A673 (cell line): ENCODE data around the gene XYLT2. TPM values are rescaled to one million over a fixed set of nuclear protein-coding genes. Genes with fewer than 3 reads are reported as not detected.

Experiments used
- BruUV-seq: library from RNA; stranded (reverse); fragments of 400-500 nt; replicated peaks from 2 replicates; lab custom pipeline; 2021; lab: Mats Ljungman, UMichigan
- CTCF ChIA-PET: fragments of 300-600 bp; sonication (Branson Sonifier 250); formaldehyde crosslinking; loops from one replicate; lab custom pipeline; 2022; ENCODE audit warnings: antibody characterized with exemption; lab: Charles Lee
- POLR2A ChIA-PET: fragments of 300-600 bp; sonication (Branson Sonifier 250); formaldehyde crosslinking; loops from one replicate; lab custom pipeline; 2022; ENCODE audit warnings: antibody characterized with exemption; ENCODE audit not compliant: low non-redundant PET; lab: Charles Lee
- DNase-seq: peaks from one replicate; pipeline ENCODE4 v3.0.0-alpha.2; 2015; ENCODE audit warnings: low spot score
- H3K27ac ChIP-seq: fragments of 200-600 bp; sonication (generic); 2 replicates; pipeline ENCODE4 v1.5.1; 2016; ENCODE audit warnings: mixed run types, low read depth, mild to moderate bottlenecking, mixed read lengths, antibody characterized with exemption, low read length; ENCODE audit not compliant: poor library complexity, severe bottlenecking
- H3K27me3 ChIP-seq: fragments of 200-600 bp; sonication (generic); replicated peaks from 2 replicates; pipeline ENCODE4 v1.6.1; 2017; ENCODE audit warnings: mixed run types, low read depth, mild to moderate bottlenecking, mixed read lengths, antibody characterized with exemption, low read length; ENCODE audit not compliant: insufficient read depth, poor library complexity
- H3K36me3 ChIP-seq: fragments of 200-600 bp; sonication (generic); 2 replicates; pipeline ENCODE4 v1.6.1; 2016; ENCODE audit warnings: mixed run types, mild to moderate bottlenecking, mixed read lengths, antibody characterized with exemption, low read length; ENCODE audit not compliant: insufficient read depth, poor library complexity, severe bottlenecking
- H3K4me1 ChIP-seq: fragments of 200-600 bp; sonication (generic); 2 replicates; pipeline ENCODE4 v1.6.1; 2017; ENCODE audit warnings: mixed run types, mild to moderate bottlenecking, mixed read lengths, antibody characterized with exemption, low read length; ENCODE audit not compliant: insufficient read depth, poor library complexity, severe bottlenecking
- H3K4me3 ChIP-seq: fragments of 200-600 bp; sonication (generic); 2 replicates; pipeline ENCODE4 v1.5.1; 2016; ENCODE audit warnings: low read depth, mixed run types, mild to moderate bottlenecking, mixed read lengths, low read length; ENCODE audit not compliant: poor library complexity, severe bottlenecking
- H3K9me3 ChIP-seq: fragments of 200-600 bp; sonication (generic); 2 replicates; pipeline ENCODE4 v1.6.1; 2016; ENCODE audit warnings: mixed run types, low read depth, mild to moderate bottlenecking, mixed read lengths, antibody characterized with exemption, low read length; ENCODE audit not compliant: poor library complexity, severe bottlenecking
- EZH2 ChIP-seq: fragments of 200-600 bp; sonication (generic); IDR thresholded peaks from 2 replicates; pipeline ENCODE4 v1.6.1; 2017; ENCODE audit warnings: borderline replicate concordance, low read depth, mild to moderate bottlenecking, mixed read lengths, antibody characterized with exemption, low read length; ENCODE audit not compliant: poor library complexity, severe bottlenecking
- intact Hi-C: fragments of 100-400 bp; cut with micrococcal nuclease; formaldehyde crosslinking; loops from one replicate; pipeline ENCODE4 v1.10.0; 2022; ENCODE audit not compliant: unreplicated experiment
- total RNA-seq: library from RNA; stranded (reverse); gene quantifications from 2 replicates; pipeline ENCODE4 v1.2.3, GENCODE V29; 2021
- TF ChIP-seq, protein P1 (sequence below): fragments of 300-800, 200-600 bp; sonication (generic); conservative IDR thresholded peaks from 2 replicates; pipeline ENCODE4 v1.5.1; 2017; ENCODE audit warnings: low read depth, mild to moderate bottlenecking, antibody characterized with exemption, low read length, moderate library complexity, mixed read lengths

The XYLT2 gene
- total RNA-seq, 1 experiment from 2014 or later: 15.8 TPM

DNA sequence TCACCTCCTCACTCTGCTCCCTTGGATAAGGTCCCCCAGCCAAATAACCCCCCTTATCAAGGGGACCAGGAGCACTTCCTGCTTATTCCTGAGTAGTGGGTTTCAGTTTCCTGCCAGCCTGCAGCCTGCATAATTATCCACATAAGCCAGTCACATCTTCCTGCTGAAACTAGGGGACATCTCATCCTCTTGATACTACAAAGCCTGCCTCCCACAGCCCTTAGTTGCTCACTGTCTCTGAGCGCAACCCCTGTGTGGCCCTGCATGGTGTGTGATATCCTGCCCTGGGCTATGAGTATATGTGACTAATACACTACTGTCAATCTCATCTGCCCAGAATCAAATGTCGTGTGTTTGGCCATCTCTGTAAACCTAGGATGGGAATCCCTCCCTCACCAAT is 8.0 kb upstream of the XYLT2 start:
- BruUV-seq: no TSS peak
- Histone ChIP-seq H3K27ac (no peak overlapping the region), H3K9me3 (no peaks in the 10 kb centered on the region), H3K4me1 (peaks cover 5% of the 10 kb centered on the region), H3K27me3 (no peaks in the 10 kb centered on the region), H3K36me3 (no peaks in the 10 kb centered on the region), H3K4me3 (no peak overlapping the region)
- TF ChIP-seq, protein P1, sequence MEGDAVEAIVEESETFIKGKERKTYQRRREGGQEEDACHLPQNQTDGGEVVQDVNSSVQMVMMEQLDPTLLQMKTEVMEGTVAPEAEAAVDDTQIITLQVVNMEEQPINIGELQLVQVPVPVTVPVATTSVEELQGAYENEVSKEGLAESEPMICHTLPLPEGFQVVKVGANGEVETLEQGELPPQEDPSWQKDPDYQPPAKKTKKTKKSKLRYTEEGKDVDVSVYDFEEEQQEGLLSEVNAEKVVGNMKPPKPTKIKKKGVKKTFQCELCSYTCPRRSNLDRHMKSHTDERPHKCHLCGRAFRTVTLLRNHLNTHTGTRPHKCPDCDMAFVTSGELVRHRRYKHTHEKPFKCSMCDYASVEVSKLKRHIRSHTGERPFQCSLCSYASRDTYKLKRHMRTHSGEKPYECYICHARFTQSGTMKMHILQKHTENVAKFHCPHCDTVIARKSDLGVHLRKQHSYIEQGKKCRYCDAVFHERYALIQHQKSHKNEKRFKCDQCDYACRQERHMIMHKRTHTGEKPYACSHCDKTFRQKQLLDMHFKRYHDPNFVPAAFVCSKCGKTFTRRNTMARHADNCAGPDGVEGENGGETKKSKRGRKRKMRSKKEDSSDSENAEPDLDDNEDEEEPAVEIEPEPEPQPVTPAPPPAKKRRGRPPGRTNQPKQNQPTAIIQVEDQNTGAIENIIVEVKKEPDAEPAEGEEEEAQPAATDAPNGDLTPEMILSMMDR: no peak
- TF ChIP-seq EZH2: no peak
- DNase-seq: no peak
- ChIA-PET CTCF (no interaction called here), POLR2A (no interaction called here)
- intact Hi-C loops: no loop called here

DNA sequence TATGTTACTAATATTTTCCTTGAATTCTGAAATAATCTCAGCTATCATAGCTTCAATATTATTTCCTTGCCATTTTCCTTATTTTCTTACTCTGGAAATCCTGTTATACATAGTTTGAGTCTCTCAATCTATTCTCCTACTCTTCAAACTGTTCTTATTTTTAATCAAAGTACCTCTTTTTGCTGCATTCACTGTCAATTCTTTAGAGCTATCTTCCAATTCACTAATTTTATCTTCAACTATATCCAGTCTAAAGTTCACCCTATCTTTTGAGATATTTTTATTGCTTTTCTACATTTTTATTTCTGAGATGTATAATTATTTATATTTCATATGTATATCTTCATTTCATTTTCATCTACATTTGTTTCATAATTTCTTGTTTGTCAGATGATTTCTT is 7.3 kb upstream of the XYLT2 start:
- no peak overlapping the region for H3K4me3 ChIP-seq
- no peak for TF ChIP-seq EZH2
- TF ChIP-seq, protein P1: no peak
- ChIA-PET CTCF (no interaction called here), POLR2A (no interaction called here)
- H3K36me3 ChIP-seq: no peaks in the 10 kb centered on the region
- BruUV-seq: no TSS peak
- no peak overlapping the region for H3K27ac ChIP-seq
- DNase-seq: no peak
- H3K9me3 ChIP-seq: no peaks in the 10 kb centered on the region
- H3K4me1 ChIP-seq: peaks cover under 1% of the 10 kb centered on the region
- intact Hi-C loops: no loop called here
- no peaks in the 10 kb centered on the region for H3K27me3 ChIP-seq

DNA sequence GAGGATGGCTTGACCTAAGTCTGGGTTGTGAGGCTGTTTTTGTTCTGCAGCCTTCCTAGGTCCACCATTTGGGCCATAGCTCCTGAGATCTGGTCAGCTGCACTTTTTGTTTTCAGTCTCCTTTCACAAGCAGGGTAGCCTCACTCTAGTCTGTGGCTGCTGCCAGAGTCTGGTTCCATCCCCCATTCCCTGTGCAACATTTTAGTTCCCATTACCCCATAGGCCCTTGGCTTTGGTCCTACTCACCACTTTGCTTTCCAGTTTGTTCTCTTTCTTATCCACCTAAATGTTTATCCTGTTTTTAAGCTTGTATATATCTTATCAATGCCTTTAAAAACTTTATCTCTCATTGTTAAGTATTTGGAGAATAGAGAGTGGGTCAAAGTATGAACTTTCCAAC is 6.5 kb upstream of the XYLT2 start:
- Histone ChIP-seq H3K36me3 (no peaks in the 10 kb centered on the region), H3K4me1 (no peaks in the 10 kb centered on the region), H3K4me3 (no peak overlapping the region), H3K27me3 (no peaks in the 10 kb centered on the region), H3K9me3 (no peaks in the 10 kb centered on the region), H3K27ac (no peak overlapping the region)
- CTCF ChIA-PET: no interaction called here
- DNase-seq: no peak
- BruUV-seq: no TSS peak
- no peak for TF ChIP-seq EZH2
- TF ChIP-seq, protein P1: no peak
- POLR2A ChIA-PET: no interaction called here
- intact Hi-C loops: no loop called here
